Measurements from ENCODE around the gene TEDC2.
A peak's percentile ranks its signal among the peaks of the same experiment; 100 is the strongest.

TEDC2 gene

DNA sequence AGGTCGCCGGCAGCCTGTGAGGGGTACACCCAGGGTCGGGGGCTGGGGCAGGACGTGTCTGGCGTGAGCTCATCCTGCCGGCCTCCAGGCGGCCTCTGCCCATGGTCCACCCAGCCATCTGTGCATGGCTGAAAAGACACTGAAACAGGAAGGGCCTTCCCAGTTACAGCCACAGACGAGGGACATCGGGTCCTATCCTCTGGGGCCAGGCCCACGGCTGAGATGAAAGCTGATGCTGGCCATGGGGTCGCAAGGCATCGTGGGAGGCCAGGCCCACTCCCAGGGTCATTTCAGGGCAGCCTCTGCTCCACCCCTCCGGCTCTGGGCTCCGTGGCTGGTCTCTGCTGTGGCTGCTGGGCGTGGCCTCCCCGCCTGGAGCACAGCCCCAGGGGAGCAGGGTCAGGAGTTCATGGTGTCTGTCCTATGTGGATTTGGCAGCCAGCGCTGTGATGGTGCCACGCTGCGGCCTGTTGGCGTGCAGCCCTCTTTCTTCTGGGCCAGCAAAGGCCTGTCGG, 37.3 kb downstream of the TEDC2 start:
- DNase-seq: no peak

DNA sequence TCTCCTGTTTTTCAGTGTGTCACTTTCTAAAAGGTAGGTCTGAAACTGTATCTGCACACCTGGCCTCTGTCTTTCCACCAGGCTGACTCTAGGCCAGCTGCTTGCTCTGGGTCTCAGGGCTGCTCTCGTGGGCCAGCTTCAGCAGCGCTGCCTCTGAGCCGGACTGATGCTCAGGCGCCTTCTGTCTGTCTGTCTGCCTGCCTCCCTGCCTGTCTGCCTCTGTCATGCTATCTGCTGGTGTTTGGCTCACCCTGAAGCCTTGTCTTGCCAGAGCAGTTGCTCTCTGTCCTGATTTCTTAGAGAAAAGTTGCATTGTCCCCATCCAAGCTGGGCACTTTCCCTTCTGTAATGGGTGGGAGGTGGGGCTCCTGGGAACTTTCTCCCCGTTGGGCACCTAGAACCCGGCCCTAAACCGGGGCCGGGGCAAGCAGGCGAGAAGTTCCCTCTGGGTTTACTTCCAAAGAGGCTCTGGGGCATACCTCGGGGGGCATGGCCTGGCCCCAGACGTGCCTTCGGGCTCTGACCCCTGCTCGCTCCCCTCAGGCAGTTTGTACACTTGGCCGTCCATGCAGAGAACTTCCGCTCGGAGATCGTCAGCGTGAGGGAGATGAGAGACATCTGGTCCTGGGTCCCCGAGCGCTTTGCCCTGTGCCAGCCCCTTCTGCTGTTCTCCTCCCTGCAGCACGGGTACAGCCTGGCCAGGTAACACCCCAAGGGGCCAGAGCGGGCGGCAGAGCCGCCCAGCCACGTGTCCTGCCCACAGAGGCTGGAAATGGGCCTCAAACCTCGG, 38.0 kb downstream of the TEDC2 start:
- no peak for DNase-seq

DNA sequence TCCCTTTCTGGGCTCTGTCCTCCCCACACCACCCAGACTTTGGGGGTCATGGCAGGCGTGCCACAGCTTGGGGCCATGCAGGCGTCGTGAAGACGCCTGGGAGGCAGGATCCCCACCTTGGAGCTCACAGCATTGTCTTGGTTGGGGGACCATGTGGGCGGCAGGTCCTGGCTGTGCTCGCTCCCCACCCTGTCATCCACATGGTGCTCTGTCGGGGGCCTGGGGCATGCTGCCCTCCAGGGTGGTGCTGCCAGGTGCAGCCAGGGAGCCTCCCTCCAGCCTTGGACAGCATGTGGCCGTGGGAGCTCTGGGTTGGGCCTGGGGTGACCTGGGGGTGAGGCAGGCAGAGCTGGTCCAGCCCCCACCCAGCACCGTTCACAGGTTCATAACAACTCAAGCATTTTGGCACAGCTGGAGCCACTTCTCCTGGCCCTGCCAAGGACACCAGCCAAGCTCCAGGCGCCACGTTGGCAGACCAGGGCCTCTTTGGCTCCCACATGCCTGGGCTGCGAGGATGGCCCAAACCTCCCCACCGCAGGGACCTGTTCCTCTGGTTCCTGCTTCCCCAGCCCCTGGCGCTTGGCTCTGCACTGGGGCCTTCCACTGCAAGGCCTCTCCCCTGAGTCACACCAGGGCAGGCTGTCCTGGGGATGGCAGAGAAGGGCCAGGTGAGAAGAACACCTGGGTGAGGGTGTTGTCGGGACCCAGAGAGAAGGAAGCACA, 38.8 kb downstream of the TEDC2 start:
- no peak for DNase-seq

DNA sequence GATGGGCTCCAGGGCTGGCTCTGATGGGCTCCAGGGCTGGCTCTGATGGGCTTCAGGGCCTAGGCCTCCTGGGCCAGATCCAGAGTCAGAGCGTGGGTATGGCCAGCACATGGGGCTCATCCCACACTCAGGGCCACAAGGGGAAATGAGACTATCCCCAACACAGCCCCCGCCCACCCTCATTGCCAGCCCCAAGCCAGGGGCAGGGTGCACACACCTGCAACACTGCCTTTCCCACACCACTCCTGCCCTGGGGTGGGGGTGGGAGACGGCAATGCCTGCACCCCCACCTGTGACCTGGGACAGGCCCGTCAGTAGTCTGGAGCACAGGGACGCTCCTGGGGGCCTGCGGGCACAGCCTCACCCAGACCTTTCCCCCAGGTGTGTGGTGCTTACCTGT, 39.5 kb downstream of the TEDC2 start:
- DNase-seq: no peak

DNA sequence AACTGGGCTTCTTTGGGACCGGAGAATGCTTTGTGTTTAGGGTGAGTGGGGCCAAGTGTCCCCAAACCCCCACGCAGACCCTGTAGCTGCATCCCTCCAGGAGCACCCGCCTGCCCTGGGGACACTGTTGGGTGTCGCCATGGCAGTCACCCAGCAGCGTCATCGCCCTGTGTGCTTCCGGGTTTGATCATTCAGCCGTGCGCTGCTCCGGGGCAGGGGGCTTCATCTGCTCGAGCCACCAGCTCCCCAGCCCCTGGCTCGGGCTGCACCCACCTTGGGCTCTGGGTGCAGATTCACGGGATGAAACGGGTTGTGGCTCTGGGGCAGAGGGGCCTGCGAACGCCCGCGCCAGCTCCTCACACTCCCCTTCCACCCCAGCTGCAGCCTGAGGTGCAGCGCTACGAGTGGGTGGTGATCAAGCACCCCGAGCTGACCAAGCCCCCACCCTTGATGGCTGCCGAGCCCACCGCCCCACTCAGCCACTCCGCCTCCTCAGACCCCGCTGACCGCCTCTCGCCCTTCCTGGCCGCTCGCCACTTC, 40.1 kb downstream of the TEDC2 start:
- no peak for DNase-seq

DNA sequence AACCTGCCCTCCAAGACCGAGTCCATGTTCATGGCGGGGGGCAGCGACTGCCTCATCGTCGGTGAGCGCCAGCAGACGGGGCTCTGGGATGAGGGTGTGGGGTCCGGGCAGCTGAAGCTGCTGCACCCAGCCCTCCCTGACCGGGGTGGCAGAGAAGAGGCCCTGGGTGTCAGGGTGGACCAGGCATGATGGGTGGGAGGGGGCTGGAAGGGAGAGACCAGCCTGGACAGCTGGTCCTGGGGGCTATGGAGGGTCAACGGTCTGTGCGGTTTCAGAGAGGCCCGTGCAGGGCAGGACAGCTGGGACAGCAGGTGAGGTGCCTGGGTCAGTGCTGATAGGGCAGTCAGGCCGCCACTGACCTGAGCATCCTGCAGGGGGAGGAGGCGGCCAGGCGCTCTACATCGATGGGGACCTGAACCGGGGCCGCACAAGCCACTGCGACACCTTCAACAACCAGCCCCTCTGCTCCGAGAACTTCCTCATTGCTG, 40.6 kb downstream of the TEDC2 start:
- no peak for DNase-seq

DNA sequence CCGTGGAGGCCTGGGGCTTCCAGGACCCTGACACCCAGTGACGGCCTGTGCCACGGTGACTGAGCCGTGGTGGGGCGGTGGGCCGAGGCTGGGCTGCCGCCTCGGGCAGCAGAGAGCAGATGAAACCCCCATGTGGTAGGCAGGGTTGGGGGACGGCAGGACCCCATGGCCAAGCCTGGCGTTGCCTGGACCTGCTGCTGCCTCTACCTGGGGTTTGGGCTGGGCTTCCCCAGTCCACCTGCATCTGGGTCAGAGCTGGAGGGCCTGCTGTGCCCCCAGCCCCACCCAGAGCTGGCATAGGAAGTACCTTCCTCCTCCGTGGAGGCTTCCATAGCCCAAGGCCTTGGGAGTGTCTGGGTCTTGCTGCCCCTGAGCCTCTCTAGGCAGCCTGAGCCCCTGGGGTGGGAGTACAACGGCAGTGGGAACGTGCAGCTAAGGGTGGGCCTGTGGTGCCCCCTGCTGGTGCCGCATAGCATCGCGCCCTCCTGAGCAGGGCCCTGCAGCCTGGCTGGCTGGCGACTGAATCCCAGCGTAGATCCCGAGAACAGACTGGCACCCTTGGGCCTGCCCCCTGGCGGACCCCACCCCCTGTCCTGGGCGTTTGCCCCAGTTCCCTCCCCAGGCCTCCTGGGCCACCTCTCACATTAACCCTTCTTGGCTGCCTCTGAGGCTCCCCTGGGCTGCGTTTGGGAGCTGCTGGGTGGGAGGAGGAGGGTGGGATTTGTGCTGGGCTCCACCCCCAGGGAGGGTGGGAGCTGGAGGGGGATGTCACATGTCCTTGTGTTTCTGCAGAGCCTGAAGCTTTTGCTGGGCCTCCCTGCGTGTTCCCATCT, 41.2 kb downstream of the TEDC2 start:
- peak; percentile 69 to 77 for DNase-seq

DNA sequence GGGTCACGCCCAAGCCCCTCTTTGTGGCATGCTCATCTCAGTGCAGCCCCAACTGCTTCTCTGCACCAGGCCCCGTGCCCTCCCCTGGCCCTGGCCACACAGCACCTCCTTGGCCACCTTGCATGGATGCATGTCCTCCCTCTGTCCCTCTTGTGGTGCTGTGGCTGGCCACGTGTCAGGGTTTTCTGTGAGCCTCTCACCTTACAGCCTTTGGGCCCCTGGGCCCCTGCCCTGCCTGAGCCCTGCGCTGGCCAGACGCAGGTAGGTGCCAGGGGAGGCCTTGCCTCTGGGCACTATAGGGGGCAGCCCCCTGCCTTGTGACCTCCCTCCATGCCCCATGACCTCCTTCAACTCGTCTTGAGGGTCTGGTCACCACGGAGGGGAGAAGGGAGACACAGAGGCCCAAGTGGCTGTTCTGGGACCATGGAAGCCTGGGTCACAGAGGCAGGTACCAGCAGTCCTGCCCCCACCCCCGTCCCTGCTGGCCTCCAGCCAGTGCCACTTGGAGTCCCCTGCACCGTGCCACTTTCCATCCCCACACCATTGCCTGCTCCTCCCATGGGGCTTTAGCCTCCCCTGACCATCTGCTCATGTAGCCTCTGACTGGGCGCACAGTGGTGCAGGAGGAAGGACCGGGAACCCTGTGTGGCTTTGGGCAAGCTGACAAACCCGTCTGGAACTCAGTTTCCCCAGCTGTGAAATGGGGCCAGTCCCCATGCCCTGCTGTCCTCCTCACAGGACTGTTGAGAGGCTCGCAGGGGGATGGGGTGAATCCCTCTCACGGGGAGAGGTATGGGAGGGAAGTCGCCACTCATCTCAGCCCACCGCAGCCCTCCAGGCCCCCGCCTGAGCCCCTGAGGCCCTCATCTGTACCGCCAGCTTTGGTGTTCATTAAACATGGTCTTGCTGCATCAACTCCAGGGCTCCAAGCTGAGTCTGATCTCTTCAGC, 42.3 kb downstream of the TEDC2 start:
- no peak for DNase-seq

DNA sequence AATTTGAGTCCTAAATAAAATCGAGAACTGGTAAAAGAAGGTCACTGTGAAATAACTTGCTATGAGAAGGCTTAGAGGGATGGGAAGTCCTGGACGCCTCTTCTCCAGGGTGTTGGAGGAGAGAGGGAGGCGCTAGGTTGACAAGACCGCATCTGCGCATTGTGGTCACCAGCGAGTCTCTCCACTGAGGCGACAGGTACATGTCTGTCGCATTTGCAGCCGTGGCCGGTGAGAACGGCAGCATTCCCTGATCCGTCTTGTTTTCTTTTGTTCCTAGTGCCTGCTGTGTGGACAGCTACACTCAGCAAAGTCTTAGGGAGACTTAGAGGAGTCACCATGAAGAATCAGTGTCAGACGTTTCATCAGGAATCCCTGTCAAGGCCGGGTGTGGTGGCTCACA, 45.8 kb downstream of the TEDC2 start:
- DNase-seq: no peak

DNA sequence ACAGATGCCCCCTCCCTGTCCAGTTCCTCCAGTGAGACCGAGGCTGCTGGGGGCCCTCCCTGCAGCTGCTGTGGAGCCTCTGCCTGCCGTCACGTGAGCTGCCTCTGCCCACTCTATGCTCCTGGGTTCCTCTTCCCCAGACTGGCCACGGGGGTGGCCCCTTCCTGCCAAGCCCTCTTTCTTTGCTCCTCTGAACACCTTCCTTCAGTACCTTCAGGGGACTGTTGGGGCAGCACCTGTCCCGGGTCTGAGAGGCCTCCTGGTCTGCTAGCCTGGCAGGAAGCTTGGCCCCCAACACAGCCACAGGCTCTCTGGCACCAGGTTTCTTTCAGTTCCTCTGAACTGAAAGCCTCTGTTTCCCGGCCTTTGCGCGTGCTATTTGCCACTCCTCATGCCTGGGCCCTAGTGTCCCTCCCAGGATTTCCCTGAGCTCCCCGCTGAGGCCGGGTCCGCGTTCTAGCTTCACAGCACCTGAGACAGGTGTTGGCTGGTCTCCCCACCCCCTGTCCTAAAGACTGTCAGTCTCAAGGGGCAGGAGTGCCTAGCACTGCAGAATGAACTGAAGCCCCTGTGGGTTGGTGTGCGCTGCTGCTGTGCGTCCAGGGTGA, 47.2 kb downstream of the TEDC2 start:
- DNase-seq: no peak

DNA sequence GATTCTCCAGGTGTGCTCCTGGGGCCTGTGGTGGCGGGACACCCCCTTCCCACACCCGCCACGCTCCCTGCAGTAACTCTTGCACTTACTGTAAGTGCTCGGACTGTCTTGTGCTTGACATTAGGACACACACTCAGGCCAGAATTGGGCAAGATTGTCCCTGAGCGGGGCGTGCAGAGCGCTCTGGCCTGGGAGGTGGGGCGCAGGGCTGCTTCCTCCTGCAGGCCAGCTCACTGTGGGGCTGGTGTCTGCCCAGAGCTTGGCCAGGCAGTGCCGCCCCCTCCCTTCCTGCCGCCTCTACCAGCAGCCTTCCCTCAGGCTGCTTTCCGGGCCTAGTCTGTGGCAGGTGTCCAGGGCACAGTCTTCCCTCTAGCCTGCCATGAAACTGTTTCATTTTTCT, 47.8 kb downstream of the TEDC2 start:
- no peak for DNase-seq

DNA sequence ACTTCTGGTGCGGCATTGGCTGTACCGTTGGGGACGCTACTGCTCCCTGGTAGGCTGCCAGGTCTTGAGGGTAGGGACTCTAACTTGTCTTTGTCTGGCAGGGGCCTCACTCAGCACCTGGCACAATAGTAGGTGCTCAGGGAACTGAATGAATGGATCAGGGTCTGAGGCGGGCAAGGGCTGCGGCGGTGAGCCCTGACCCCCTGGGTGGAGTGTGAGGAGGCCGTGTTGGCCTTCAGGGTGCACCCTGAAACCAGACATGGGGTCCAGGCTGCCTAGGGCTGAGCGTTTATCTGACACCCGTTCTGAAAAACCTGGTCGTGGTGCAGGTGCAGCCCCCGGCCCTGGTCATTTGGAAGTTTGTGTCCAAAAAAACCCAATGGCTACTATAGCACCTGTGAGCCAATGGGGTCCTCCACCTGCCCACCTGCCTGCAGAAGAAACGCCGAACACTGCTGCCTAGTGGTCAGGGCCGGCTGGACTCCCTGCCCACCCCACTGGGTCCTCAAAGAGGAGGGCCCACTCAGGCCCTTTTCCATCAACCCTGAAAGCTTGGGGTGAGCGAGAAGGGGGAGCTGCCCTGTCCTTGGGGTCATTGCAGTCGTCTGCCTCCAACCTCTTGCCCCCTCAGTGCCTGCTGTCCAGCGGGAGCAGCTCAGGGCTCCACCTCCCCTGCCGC, 49.0 kb downstream of the TEDC2 start:
- DNase-seq: no peak

DNA sequence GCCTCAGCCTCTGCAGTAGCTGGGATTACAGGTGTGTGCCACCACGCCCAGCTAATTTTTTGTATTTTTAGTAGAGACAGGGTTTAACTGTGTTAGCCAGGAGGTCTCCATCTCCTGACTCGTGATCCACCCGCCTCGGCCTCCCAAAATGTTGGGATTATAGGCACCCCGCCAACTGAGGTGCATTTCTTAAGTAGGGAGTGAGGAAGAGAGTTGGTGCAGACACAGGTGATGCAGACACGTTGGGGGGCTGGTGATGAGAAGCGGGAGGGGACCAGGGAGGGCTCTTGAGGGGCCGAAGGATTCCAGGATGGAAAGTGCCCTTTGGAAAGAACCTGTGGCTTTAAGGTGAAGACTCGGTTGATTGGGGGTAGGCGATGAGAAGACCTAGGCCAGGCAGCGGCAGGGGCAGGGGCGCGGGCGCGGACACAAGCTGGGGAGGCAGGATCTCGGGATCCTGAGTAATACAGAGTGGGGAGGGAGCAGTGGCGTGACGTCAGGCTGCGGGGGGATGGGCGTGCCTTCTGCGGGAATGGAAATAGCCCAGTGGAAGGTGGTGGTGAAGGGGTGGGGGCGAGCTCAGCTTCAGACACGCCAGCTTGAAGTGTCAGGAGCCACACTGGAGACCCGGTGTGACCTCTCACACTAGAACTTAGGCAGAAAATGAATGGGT, 51.4 kb downstream of the TEDC2 start:
- DNase-seq: no peak

DNA sequence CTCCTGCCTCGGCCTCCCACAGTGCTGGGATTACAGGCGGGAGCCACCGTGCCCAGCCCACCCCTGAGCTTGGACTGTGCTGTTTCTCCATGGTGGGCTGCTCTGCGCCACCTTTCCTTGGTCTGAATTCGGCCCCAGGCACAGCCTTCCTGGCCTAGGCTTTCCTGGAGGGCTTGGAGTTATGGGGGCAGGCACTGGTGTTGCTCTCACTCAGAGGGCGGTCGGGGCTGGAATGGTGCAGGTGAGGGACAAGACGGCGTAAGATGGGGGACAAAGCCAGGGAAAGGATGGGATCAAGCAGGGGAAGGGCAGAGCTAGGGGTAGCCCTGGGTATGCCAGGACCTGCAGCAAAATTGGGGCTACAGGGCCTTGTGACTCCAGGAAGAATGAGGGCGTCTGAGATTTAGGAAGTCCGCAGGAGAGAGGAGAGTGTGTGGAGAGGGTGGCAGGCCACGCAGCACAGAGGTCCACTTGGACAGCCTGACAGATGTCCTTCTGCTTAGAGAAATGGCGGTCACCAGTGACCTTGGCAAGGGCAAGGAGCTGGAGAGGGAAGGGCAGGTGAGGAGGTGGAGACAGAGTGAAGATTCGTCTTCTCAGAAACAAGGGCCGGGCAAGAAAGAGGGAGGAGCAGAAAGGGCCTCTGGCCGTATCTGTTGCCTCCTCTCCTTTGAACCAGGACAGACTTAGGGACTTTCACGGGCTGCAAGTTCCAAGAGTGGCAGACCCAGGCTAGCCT, 52.3 kb downstream of the TEDC2 start:
- DNase-seq: no peak

DNA sequence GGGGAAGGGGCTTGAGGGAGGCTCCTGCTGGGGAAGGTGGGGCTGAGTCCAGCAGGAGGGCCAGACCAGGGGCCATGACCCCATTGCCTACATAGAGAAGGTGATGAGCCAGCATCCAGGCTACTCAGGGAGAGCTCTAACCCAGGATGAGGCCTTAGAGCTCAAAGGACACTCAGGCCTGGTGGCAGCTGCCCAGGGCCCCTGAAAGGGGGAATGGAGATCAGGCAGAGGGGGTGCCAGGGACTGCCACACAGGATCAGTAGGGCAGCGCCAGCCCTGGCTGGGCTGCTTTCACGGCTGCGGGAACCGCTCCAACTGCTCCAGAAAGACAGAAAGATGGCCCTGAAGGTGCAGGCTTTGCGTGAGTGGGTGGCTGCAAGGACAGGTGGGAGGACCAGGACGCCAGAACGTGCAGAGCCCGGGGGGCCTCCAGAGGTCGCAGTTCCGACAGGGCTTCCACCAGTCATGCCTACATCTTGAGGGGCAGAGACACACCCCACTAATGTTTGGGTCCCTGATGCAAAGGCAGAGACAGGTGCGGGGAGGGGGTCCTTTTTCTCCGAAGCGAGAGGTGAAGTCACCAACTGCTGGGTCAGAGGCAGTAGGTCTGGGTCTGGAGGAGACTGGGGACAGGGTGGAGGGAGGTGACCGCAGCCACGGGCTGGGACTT, 53.0 kb downstream of the TEDC2 start:
- DNase-seq: peak; percentile 22 to 55

DNA sequence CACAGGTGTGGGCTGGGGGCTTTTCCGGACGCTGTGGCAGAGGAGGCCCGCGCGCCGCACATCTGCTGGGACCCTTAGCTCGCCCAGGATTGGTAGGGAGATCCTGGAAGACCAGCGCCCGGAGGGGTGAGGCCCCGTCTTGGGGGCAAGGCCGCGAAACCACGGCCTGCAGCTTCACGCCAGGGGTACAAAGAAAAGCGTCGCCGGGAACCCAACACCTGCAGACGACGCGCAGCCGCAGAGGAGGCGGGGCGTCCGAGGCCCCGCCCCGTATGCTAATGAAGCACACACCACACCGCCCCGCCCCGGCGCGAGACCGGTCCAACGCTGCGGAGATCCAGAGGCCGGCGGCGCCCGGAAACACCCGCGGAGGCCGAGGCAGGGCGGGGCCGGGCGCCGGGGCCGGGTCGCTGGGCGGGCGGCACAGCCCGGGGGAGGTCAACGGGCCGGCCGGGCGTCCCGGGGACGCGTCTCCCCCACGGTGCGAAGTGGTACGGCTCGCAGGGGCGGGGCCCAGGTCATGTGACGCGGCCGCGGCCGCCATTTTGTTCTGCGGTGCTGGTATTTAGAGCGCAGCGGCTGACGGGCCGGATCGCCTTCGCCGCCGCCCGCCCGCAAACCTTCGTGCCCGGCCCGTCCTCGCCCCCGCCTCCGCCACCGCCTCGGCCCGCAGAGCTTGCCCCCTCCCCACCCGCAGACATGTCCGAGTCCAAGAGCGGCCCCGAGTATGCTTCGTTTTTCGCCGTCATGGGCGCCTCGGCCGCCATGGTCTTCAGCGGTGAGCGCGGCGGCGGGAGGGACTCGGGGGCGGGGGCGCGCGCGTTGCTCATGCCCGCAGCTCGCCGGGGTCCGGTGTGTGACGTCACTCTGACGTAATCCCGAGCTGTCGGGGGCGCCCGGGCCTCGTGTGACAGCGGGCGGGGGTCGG, 53.8 kb downstream of the TEDC2 start, which contains the start of gene ATP6V0C:
Gene ATP6V0C (plus strand): TSS at position 548 of the 928 bp plus-strand sequence. CDS start 152 bp downstream, at position 700.
- peak; percentile 94 to 99 for DNase-seq
